NCI-H1092 treated with DMSO at 0.1 percent for 48 hours (cell line): ENCODE measurements around the gene SP1.
"Not testable (repeated sequence)": the region's sequence is repeated elsewhere in the genome, so short reads cannot be mapped to it uniquely, and the experiment has no call there.

ENCODE experiments used
- DNase-seq: peaks from one replicate; lab custom pipeline; 2025; lab: John Stamatoyannopoulos, UW

Gene SP1

GRCh38 chr12:53380104-53380793 is at the start of gene SP1:
Gene SP1 (plus strand): TSS chr12:53380176. CDS start chr12:53380292, 116 bp downstream.
- peak; percentile 67 for DNase-seq

- no peak for DNase-seq
These were observed 49.3 kb upstream of the SP1 start for GRCh38 chr12:53330671-53331070.

GRCh38 chr12:53332339-53332738 is 47.6 kb upstream of the SP1 start:
- DNase-seq, result not testable (repeated sequence)

- DNase-seq, result no peak
These were observed 47.2 kb upstream of the SP1 start for GRCh38 chr12:53332744-53333143.

- DNase-seq, result no peak
These were observed 46.7 kb upstream of the SP1 start for GRCh38 chr12:53333289-53333688.

GRCh38 chr12:53333845-53334244 is 46.1 kb upstream of the SP1 start:
- no peak for DNase-seq

- DNase-seq, result no peak
These were observed 45.2 kb upstream of the SP1 start for GRCh38 chr12:53334822-53335221.

- no peak for DNase-seq
These were observed 43.7 kb upstream of the SP1 start, which contains the start of gene SP7 for GRCh38 chr12:53336181-53336681. Gene SP7 (minus strand): TSS chr12:53336354. CDS start chr12:53335646, 708 bp downstream.

- no peak for DNase-seq
These were observed 42.0 kb upstream of the SP1 start for GRCh38 chr12:53338017-53338416.

- no peak for DNase-seq
These were observed 41.1 kb upstream of the SP1 start for GRCh38 chr12:53338916-53339315.

- DNase-seq, result no peak
These were observed 39.6 kb upstream of the SP1 start for GRCh38 chr12:53340398-53340797.

- DNase-seq, result no peak
These were observed 36.5 kb upstream of the SP1 start for GRCh38 chr12:53343449-53343848.

- DNase-seq, result no peak
These were observed 36.0 kb upstream of the SP1 start for GRCh38 chr12:53343969-53344368.

- no peak for DNase-seq
These were observed 35.5 kb upstream of the SP1 start for GRCh38 chr12:53344487-53344823.

- peak; percentile 35 for DNase-seq
These were observed 35.0 kb upstream of the SP1 start for GRCh38 chr12:53344824-53345485.

- DNase-seq, result no peak
These were observed 34.3 kb upstream of the SP1 start for GRCh38 chr12:53345486-53346188.

GRCh38 chr12:53346491-53346890 is 33.5 kb upstream of the SP1 start:
- DNase-seq, result no peak

GRCh38 chr12:53347905-53348304 is 32.1 kb upstream of the SP1 start:
- no peak for DNase-seq

- peak; percentile 53 for DNase-seq
These were observed 27.4 kb upstream of the SP1 start for GRCh38 chr12:53352331-53353256.

- DNase-seq, result no peak
These were observed 26.7 kb upstream of the SP1 start for GRCh38 chr12:53353257-53353655.

- DNase-seq, result no peak
These were observed 24.9 kb upstream of the SP1 start for GRCh38 chr12:53355121-53355520.
